NCI-H128 (cell line): ENCODE results near the gene CNN2.
"Not testable (repeated sequence)": the region's sequence is repeated elsewhere in the genome, so short reads cannot be mapped to it uniquely, and the experiment has no call there.

Source experiments
- DNase-seq: peaks from one replicate; lab custom pipeline; 2025; ENCODE audit not compliant: unreplicated experiment; lab: John Stamatoyannopoulos, UW

Gene CNN2

DNA sequence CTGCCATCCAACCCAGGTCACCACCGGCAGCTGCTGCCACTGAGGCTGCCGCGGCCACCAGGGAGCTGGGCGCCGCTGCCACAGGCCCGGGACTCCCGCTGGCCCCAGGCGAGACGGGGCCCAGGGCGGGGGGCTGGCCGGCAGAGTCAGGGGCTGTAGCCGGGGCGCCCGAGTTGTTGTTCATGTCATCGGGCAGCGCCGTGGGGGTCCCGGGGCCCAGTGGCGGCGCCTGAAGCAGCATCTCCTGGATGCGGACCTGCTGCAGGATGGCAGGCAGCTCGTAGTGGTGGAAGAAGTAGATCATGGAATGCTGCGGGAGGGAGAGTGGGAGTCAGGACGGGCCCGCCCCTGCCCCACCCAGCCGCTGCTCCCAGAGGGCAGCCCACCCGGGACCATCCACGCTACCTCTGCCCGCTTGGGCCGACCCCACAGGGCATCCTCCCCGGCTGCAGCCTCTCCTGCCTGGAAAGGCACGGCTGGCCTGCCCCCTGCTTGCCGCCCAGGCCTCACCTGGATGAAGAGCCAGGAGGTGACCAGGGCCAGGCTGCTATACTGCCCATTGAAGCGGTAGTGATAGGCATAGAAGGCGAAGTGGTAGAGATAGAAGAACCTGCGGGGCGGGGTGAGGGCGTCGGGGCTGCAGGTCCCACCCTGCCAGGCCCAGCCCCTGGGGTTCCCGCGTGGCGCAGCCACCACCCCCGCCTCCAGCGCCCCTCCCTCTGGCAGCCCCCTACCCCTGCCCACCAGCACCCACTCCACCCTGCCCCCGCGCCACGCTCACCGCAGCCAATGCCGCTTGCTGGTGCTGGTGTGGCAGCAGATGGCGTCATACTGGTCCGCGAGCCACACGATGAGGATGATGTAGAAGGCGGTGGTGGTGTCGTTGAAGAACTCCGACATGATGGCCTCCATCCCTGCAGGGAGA lies 15.6 kb upstream of the CNN2 start:
- no peak for DNase-seq

DNA sequence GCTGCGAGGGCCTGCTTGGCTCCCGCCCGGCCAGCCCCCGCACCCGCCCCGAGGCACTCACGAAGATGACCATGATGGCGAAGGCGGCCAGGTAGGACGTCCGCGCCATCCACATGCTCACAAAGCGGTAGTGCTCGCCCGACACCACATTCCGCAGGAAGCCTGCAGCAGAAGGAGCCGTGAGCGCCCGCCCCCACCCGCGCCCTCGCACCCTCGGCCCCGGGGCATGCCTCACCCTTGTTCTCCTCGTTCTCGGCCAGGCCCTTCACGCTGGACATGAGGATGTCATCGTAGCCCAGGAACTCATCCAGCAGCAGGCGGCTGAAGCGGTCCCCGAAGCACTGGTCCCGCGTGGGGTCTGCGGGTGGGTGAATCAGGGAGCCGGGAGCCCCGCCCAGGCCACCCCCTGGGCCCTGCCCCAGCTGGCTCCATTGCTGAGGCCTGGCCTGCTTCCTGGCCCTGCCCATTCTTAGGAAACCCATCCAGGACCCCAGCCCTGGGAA lies 14.5 kb upstream of the CNN2 start:
- no peak for DNase-seq

DNA sequence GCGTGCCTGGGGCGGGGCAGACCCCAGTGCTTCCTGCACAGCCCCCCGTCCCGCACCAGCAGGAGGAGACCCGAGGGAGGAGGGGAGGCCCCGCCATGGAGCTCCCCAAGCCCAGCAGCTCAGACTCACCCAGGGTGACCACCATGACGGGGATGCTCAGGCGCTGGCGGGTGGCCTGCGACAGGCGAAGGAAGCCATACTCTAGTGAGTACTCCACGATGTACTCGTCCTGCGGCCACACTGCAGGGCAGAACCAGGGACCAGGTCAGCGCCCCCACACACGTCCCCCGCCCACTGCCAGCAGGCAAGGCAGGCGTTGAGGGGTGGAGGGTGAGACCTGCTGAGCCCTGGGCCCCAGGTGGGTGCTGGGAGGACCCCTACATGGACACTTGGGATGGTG lies 14.1 kb upstream of the CNN2 start:
- no peak for DNase-seq

DNA sequence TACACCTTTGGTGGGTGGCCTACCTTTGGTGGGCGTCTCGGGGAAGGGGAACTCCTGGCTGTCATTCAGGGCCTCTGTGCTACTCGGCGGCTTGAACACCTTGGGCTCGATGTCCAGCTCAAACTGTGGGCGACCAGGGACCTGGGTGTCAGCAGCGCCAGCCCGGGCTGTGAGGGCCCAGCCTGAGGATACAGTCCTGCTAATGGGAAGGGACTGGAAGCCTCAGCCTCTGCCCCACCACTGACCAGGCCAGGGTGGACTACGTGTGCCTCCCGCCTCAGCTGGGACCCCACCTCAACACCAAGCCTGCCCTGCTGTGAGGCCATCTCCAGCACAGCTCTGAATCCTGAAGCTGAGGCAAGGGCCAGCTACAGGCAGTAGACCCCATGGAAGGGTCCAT lies 13.2 kb upstream of the CNN2 start:
- DNase-seq, result no peak

DNA sequence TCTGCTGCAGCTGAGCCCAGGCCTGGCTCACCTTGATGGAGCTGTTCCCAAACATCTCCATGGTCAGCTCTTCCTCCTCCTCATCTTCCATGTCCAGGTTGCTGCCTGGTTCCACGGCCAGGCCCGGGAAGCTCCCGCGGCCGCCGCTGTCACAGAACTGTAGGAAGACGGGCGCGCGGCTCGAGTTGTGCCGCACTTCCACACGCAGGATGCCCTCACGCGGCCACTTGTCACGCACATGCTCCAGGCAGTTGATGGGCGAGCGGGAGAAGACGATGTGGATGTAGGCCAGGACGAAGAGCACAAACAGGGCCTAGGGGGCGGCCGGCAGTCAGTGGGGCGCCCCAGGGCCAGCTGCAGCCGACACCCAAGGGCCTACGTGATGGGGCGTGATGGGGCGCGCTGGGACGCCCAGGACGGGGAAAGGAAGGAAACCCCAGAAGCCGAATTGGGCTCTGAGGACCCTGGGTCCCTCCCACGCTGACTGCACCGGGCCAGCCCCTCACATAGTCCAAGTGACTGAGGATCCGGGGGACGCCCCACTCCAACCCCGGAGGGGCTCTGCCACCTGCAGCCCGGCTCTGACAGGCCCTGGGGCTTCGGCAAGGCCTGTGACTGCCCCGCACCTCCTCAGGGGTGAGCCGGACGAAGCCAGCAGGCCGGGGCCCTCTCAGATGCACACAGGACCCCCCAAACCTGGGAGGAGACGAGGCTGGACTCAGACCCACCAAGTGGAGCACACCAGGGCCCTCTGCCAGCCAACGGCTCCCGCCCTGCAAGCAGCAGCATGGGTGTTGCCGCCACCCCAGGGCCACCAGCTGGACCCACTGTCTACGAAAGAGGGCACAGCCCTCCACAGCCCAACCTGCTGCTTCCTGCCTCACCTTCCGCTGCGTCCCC lies 12.0 kb upstream of the CNN2 start:
- DNase-seq, result no peak

DNA sequence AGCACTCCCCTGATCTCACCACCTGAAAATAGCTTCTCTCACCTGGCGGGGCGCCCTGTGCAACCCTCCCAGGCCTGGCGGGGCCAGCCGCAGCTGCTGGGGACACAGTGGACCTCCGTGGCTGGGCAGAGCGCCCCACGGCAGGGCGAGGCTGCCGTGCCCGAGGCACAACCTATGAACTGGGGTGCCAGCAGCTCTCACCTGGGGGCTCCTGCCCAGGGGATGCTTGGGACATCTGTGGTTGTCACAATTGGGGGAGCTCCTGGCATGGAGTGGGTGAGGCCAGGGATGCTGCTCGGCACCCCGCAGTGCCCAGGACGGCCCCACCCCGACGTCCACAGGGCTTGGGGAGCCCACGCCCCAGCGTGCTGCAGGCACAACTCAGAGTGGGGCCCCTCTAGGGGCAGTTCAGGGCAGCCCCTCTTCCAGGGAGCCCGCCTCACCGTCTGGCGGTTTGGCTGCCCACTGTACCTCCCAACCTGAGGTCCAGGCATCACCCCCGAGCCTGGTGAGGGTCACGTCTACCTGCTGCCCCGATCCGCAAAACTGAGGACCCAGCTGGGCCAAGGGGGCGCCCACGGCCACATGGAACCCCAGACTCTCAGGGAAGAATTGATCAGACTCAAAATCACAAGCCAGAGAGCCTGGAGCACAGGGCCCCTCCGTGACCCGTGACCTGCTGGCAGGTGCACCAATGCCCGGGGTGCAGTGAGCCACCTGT lies 11.2 kb upstream of the CNN2 start:
- no peak for DNase-seq

DNA sequence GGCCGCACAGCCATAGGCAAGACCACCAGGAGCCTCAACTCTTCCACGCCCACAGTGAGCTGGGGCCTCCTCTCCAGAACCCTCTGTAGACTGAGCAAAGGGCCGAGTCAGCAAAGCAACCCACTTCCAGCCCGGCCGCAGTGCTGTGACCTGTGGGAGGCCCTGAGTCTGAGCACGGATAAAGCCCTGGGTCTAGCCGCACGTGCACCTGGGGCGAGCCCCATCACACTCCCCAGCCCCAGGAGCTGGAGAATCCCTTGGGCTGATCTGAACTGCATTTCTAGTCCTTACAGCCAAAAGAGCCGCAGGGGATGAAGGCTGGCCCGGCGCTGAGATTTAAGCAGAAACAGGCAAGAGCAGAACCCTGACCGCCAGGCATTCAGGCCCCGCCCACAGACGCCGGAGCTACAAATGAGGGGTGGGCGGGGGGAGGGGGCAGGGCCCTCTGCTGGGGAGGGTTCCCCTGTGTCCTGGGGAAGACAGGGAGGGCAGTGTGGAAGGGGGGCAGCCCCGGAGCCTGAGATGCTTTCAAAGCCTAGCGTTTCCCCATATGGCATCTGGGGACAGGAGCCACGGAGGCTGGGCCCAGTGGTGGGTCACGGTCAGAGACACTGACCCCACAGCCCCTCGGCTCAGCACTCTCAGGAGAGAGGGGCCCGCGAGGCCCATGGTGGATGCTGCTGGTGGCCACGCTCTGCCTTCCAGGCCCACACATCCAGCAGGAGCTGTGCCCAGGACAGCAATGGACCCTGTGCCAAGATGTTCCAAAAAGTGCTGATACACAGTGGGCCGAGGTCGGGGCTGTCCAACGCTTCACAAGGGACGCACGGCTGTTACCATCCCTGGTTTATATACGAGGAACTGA lies 10.4 kb upstream of the CNN2 start:
- DNase-seq, result no peak

DNA sequence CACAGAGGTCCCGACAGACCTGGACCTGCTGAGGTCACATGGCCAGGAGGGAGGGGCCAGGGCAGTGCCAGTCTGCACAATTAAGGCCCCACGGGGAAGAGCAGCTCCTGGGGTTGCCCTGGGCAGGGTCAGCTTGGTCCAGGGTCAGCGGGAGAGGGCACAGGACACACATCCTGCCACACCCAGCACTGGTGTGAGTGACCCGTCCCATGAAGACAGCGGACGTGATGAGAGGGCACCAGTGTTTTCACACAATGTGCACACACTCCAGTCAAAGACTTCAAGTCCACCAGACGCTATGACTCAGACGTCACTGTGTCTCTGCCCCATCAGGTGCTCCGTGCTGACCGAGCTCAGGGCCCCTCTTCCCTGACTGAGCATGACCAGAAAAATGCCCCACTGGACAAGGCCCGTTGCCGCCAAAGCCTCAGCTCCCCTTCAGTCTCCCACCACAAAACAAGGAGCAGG lies 9.7 kb upstream of the CNN2 start:
- no peak for DNase-seq

DNA sequence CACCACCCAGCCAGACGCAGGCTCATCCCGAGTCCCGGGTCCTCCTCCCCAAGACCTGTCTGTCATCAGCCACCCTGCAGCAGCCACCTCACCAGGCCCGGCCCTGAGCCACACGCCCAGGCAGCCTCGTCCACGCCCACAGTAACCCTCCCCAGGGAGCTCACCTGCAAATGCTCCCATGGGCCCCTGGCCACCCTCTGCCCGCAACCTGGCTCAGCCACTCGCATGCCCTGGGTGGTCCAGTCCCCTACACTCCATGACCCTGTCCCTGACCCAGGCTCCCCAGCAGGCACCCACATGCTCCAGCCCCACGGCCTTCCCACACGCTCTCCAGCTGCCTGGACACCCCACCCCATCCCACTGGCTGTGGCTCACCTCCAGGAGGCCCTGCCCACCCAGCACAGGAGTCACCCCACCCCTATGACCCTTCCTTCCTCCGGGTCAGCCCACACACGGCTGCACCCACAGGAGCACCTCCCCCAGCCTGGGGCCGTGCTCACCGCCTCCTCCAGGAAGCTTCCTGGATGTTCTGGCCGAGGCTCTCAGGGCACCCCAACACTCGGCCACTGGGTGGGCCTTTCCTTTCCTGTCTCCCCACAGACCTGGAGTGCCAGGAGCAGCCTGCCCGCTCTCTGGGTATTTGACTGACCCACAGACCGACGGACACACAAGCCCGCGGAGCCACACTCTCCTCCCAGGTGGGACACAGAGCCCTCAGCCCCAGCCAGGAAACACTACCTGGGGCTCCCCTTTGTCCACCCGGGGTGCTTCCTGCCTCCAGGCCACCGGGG lies 9.1 kb upstream of the CNN2 start:
- no peak for DNase-seq

DNA sequence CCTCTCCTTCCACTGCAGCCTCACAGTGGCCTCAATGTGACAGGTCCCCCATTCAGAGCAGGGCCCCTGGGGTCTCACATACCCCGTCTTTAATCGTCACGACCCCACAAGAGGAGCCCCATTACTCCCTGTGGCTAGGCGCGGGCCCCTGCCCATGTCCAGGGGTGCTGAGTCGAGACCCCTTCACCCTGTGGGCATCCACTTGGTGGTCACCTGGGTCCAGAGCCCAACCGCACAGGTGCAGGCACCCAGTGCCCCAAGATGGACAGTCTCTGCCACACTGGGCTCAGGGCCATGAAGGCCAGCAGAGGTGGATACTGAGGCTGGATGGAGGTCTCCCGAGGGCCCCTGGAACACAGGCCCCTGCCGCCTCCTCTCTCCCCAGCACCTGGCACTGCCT lies 8.5 kb upstream of the CNN2 start:
- no peak for DNase-seq

DNA sequence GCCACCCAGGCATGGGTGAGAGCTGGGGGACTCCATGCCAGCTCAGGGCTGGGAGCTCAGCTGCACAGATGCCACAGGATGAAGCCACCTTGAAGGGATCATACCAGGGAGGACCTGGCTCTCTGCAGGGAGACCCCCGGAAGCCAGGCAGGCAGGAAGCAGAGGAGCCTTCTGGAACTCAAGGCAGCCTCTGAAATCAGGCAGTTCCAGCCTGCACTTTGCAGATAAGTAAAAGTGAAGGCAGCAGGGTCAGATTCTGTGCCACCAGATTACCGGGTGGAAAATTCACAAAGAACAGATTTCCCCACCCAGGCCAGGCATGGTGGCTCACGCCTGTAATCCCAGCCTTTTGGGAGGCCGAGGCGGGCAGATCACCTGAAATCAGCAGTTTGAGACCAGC lies 8.0 kb upstream of the CNN2 start:
- no peak for DNase-seq

DNA sequence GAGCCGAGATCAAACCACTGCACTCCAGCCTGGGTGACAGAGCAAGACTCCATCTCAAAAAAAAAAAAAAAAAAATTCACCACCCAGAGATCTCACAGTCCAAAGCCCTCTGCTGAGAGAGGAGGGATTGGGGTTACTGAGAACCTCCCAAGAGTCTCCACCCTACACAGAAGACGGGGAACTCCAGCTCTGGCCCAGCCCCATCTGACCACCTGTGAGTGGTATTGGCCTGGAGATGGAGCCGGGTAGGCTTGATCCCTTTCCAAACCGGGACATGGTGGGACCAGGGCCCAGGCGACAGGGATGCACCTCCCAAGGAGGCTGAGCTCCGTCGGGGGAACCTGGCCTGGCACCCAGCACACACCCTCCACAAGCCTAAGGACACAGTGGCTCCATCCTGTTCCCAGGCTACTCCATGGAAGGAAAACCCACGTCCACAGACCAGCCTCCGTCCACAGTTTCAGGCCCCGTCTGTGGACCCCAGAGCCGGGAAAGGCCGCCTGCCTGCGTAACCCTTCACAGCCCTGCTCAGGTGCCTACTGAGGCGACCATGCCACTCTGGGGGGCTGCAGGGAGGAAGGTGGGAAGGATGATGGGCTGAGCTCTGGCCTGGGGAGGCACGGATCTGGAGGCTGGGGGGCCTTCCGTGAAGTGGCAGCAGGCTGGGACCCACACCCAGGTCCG lies 7.3 kb upstream of the CNN2 start:
- no peak for DNase-seq

DNA sequence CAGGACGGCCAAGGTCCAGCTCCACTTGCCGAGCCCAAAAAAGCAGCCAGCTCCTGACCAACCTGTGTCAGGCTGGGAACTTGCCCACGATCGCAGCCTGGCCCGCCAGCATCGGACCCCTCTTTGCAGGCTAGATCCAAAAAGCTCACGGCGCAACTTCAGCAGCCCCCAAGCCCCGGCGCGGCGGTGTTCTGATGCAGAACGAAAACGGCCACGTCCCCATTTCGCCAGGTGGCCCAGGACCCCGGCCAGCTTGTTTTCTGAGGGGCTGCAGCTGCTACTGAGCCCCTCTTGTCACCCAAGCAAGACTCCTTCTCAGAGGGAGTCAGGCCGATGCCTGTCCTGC lies 6.8 kb upstream of the CNN2 start:
- no peak for DNase-seq

DNA sequence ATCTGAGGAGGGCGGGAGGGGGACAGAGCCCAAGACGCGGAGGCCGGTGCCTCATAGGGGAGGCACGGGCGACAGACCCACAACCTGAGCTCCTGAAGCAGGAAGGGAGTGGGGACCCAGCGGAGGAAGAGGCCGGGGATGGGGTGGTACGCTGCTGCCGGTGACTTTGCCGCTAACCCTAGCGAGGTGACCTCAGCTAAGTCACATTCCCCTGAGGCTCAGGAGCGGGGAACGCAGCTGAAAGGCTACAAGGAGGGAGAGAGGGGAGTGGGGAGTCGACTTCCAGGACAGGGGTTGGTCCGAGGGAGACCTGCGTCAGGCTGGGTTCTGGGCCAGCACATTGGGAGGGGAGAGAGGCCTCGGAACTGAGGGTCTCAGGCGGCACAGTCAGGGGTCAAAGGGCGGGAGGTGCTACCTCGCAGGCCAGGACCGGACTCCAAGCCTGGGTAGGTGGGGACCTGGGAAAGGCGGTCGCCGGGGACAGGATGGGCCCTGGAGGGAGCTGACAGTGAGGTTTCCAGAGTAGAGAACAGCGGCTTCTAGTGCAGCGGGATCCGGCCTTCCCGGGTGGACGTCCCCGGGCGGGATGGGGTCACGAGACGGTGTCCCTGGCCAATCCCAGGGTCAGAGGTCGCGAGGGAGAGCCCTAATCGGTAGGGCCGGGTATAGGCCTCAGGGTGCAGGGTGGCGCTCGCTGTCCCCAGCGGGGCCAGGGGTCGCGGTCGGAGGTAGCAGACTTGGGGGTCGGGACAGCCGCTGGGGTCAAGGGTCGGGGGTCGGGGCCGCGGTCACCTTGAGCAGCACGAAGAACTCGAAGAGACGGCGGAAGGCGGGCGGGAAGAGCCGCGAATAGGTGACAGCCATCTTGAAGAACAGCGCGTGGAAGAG lies 6.2 kb upstream of the CNN2 start:
- no peak for DNase-seq

DNA sequence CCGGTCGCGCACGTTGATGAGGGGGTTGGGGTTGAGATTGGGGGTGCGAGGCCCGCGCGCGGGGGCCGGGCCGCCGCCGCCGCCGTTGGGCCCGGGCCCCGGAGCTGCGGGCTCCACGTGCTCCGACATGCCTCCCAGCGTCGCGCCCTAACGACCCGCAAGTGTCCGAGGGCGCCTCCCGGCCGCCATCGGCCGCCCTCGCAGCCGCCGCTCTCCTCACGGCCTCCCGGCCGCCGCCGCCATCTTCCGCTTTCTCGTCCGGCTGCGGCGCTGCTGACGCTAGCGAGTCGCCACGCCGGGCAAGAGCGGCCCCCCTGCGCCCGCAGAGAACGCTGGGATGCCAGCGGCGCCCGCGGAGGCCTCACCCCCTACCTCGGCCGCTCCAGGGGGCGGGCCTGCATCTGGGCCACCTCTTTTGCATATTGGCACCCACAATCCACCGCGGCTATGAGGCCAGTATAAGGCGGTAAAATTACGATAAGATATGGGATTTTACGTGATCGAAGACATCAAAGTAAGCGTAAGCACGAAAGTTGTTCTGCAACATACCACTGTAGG lies 5.5 kb upstream of the CNN2 start, which contains the start of gene TMEM259:
TMEM259 (minus strand) TSS at position 256 of the 558 bp plus-strand sequence; CDS start at position 129, 127 bp downstream.
- DNase-seq, result peak; percentile 88

DNA sequence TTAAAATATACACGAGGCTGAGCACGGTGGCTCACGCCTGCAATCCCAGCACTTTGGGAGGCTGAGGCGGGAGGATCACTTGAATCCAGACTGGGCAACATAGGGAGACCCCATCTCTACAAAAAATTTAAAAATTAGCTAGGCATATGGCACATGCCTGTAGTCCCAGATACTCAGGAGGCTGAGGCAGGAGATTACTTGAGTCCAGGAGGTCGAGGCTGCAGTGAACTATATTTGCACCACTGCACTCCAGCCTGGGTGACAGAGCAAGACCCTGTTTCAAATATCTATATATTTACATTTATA lies 2.6 kb upstream of the CNN2 start:
- DNase-seq, result not testable (repeated sequence)

DNA sequence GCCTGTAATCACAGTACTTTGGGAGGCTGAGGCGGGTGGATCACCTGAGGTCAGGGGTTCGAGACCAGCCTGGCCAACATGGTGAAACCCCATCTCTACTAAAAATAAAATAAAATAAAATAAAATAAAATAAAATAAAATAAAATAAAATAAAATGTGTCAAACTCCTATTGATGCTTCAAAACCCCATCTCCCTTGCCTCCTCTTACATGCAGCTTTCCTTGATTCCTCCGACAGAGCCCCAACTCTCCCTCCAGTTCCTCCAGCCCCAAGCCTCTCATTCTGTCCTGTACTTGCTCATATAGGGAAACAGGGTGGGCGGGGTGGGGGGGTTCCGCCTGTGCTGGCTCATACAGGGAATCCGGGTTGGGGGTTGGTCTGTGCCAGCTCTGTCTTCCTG lies 1.3 kb upstream of the CNN2 start:
- DNase-seq, result not testable (repeated sequence)
